Measurements from ENCODE around the gene SERPINI1. TPM values are rescaled to one million over a fixed set of nuclear protein-coding genes. Genes with fewer than 3 reads are reported as not detected.

Gene SERPINI1
- polyA plus RNA-seq, 3 donors, result 0.12 to 1.6 (median 0.27) TPM

DNA sequence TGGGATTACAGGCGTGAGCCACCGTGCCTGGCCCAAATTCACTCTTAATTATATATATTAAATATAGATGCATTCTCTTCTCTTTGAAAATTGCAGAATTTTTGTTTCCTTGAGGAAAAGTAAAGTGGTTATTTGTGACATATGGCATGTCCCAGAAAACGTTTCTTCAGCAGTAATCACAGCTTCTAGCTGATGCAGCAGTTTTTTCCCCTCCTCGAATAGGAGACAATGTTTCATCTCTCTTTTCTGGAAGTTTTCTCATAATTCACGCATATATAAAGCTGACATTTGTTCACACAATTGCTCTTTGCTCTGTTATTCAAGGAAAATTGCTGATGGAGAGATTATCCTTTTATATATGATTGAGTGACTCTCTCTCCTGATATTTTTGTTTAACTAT, 99.8 kb downstream of the SERPINI1 start:
- no peaks in the 10 kb centered on the region for H3K36me3 ChIP-seq (replicated peaks in 1 of 2; ENCODE audit: control insufficient read depth in 1 of 2, insufficient read depth in 2 of 2, low read length in 2 of 2)
- no peak overlapping the region for H3K27ac ChIP-seq (ENCODE audit: low read depth in 1 of 2, low read length in 2 of 2)
- H3K36me3 Mint-ChIP-seq, result no peaks in the 10 kb centered on the region
- no peak overlapping the region for H2AFZ ChIP-seq (ENCODE audit: insufficient read depth, low read depth, low read length, poor library complexity, severe bottlenecking)
- no peak for DNase-seq
- H3K4me2 ChIP-seq (replicated peaks; ENCODE audit: extremely low read depth, low read length, poor library complexity, severe bottlenecking), result no peak overlapping the region
- intact Hi-C loops (cut with micrococcal nuclease), result loop anchor here (5.0 kb wide), 1 partner anchor 47 kb away; no protein-coding TSS in a partner anchor
- H3K27ac Mint-ChIP-seq, result no peak overlapping the region
- TF ChIP-seq, protein P1, sequence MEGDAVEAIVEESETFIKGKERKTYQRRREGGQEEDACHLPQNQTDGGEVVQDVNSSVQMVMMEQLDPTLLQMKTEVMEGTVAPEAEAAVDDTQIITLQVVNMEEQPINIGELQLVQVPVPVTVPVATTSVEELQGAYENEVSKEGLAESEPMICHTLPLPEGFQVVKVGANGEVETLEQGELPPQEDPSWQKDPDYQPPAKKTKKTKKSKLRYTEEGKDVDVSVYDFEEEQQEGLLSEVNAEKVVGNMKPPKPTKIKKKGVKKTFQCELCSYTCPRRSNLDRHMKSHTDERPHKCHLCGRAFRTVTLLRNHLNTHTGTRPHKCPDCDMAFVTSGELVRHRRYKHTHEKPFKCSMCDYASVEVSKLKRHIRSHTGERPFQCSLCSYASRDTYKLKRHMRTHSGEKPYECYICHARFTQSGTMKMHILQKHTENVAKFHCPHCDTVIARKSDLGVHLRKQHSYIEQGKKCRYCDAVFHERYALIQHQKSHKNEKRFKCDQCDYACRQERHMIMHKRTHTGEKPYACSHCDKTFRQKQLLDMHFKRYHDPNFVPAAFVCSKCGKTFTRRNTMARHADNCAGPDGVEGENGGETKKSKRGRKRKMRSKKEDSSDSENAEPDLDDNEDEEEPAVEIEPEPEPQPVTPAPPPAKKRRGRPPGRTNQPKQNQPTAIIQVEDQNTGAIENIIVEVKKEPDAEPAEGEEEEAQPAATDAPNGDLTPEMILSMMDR (IDR thresholded peaks at IDR 0.05), result no peak
- H3K9me3 Mint-ChIP-seq, result no peaks in the 10 kb centered on the region
- H3K4me3 Mint-ChIP-seq, result no peak overlapping the region
- H4K20me1 ChIP-seq (ENCODE audit: insufficient read depth, low read length), result no peaks in the 10 kb centered on the region
- peaks cover 8% of the 10 kb centered on the region for H3K4me1 Mint-ChIP-seq
- no peaks in the 10 kb centered on the region for H3K4me1 ChIP-seq (ENCODE audit: control insufficient read depth in 1 of 2, insufficient read depth in 2 of 2, low read length in 2 of 2)
- no peak overlapping the region for H3K4me3 ChIP-seq (replicated peaks in 1 of 3; ENCODE audit: low read depth in 2 of 3, low read length in 3 of 3)
- H3K27me3 ChIP-seq (ENCODE audit: control insufficient read depth in 2 of 2, insufficient read depth in 2 of 2, low read length in 2 of 2), result no peaks in the 10 kb centered on the region
- no peaks in the 10 kb centered on the region for H3K27me3 Mint-ChIP-seq (ENCODE audit: low read depth in 3 of 3)
- H3K9ac ChIP-seq (ENCODE audit: insufficient read depth, low read length, poor library complexity, severe bottlenecking), result no peak overlapping the region
- WGBS (ENCODE audit: insufficient coverage), result no CpG with 5 or more reads among the region's 5 CpGs
- no peaks in the 10 kb centered on the region for H3K79me2 ChIP-seq (ENCODE audit: insufficient read depth, low read length)
- H3K9me3 ChIP-seq (replicated peaks in 1 of 2; ENCODE audit: control insufficient read depth in 1 of 2, insufficient read depth in 1 of 2, low read length in 2 of 2), result no peaks in the 10 kb centered on the region

DNA sequence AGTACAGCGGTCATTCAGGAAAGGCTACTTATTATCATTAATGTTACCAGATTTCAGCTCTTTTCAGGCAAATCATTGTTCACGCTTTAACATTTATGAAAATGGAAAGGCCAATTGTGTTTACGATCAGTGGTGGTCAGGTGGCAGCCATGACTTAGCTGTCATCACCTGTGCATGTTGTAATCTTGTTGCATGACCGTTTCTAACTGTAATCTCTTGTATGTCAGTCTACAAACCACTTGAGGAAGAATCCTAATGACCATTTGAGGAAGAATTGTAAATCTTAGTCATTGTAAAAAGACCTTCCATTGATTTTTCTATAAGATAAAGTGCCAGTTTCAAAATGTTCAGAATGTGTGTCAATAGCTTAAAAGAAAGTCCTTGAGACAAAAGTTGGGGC, 100.4 kb downstream of the SERPINI1 start:
- H3K27me3 ChIP-seq (ENCODE audit: control insufficient read depth in 2 of 2, insufficient read depth in 2 of 2, low read length in 2 of 2), result no peaks in the 10 kb centered on the region

More for the DNA sequence above, 100.4 kb downstream of the SERPINI1 start:
- no peak overlapping the region for H3K9ac ChIP-seq (ENCODE audit: insufficient read depth, low read length, poor library complexity, severe bottlenecking)
- H3K27ac Mint-ChIP-seq, result no peak overlapping the region
- H3K4me2 ChIP-seq (replicated peaks; ENCODE audit: extremely low read depth, low read length, poor library complexity, severe bottlenecking), result no peak overlapping the region
- no peak overlapping the region for H3K4me3 ChIP-seq (replicated peaks in 1 of 3; ENCODE audit: low read depth in 2 of 3, low read length in 3 of 3)
- no peaks in the 10 kb centered on the region for H3K27me3 Mint-ChIP-seq (ENCODE audit: low read depth in 3 of 3)
- no peaks in the 10 kb centered on the region for H3K4me1 ChIP-seq (ENCODE audit: control insufficient read depth in 1 of 2, insufficient read depth in 2 of 2, low read length in 2 of 2)
- intact Hi-C loops (cut with micrococcal nuclease), result loop anchor here (5.0 kb wide), 1 partner anchor 46 kb away; no protein-coding TSS in a partner anchor
- H3K79me2 ChIP-seq (ENCODE audit: insufficient read depth, low read length), result no peaks in the 10 kb centered on the region
- H4K20me1 ChIP-seq (ENCODE audit: insufficient read depth, low read length), result no peaks in the 10 kb centered on the region
- TF ChIP-seq, protein P1 (IDR thresholded peaks at IDR 0.05), result no peak
- no peak overlapping the region for H2AFZ ChIP-seq (ENCODE audit: insufficient read depth, low read depth, low read length, poor library complexity, severe bottlenecking)
- H3K9me3 ChIP-seq (replicated peaks in 1 of 2; ENCODE audit: control insufficient read depth in 1 of 2, insufficient read depth in 1 of 2, low read length in 2 of 2), result no peaks in the 10 kb centered on the region
- peaks cover 8% of the 10 kb centered on the region for H3K4me1 Mint-ChIP-seq
- no peak overlapping the region for H3K4me3 Mint-ChIP-seq
- no peaks in the 10 kb centered on the region for H3K36me3 ChIP-seq (replicated peaks in 1 of 2; ENCODE audit: control insufficient read depth in 1 of 2, insufficient read depth in 2 of 2, low read length in 2 of 2)
- DNase-seq, result no peak
- 83% methylated on average over 2 of the region's 4 CpGs for WGBS (ENCODE audit: insufficient coverage)
- H3K36me3 Mint-ChIP-seq, result no peaks in the 10 kb centered on the region
- H3K27ac ChIP-seq (ENCODE audit: low read depth in 1 of 2, low read length in 2 of 2), result no peak overlapping the region
- H3K9me3 Mint-ChIP-seq, result no peaks in the 10 kb centered on the region

Measured in CD14-positive monocyte (primary cell).